Large intestine (tissue), 3 donors: Measurements from ENCODE around the gene FXYD6. TPM values are rescaled to one million over a fixed set of nuclear protein-coding genes. Genes with fewer than 3 reads are reported as not detected.

ENCODE experiments used
- DNase-seq, 2 donors: peaks; one replicate each; pipeline versions ENCODE4 v3.0.0 to v3.0.0-alpha.2; 2013
- H3K27ac ChIP-seq: one replicate; pipeline ENCODE4 v1.5.1; 2013; ENCODE audit warnings: low read length
- H3K27me3 ChIP-seq: 2 replicates; pipeline ENCODE4 v1.6.1; 2013; ENCODE audit warnings: low read length; ENCODE audit not compliant: control insufficient read depth, insufficient read depth
- H3K36me3 ChIP-seq: 2 replicates; pipeline ENCODE4 v1.6.1; 2013; ENCODE audit warnings: low read length; ENCODE audit not compliant: control insufficient read depth, insufficient read depth
- H3K4me1 ChIP-seq: one replicate; pipeline ENCODE4 v1.6.1; 2013; ENCODE audit warnings: low read length; ENCODE audit not compliant: control insufficient read depth, insufficient read depth
- H3K4me3 ChIP-seq: one replicate; pipeline ENCODE4 v1.5.1; 2013; ENCODE audit warnings: low read length
- H3K9me3 ChIP-seq: one replicate; pipeline ENCODE4 v1.6.1; 2013; ENCODE audit warnings: mild to moderate bottlenecking, low read depth, low read length, moderate library complexity; ENCODE audit not compliant: control insufficient read depth
- WGBS: methylation state at CpG from one replicate; pipeline ENCODE4 v1.1.5; 2013; ENCODE audit warnings: low lambda C conversion rate; ENCODE audit not compliant: insufficient coverage; 5-methylcytosine and 5-hydroxymethylcytosine counted together
- polyA plus RNA-seq: library from polyadenylated mRNA; unstranded; fragments of 120-200 nt; gene quantifications from one replicate; pipeline ENCODE4 v1.2.1, GENCODE V29; 2013

The FXYD6 gene
- polyA plus RNA-seq, 1 donor = 78.3 TPM

DNA sequence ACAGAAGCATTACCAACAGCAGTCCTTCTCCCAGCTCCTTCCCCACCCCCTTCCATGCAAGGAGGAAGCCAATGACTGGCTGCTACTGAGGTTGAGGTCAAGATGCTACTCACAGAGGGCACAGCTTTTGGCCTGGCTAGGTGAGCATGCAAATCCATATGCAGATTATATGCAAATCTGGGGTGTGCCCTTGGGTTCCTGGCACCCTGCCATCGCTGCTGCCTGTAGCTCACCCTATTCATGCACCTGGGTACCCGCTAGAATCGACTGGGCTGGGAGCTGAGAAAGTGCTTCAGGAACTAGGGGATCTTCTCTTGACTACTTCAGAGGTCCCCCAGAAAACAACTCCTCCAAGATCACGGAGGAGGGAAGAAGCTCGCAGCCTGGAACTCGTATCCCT, 83.5 kb downstream of the FXYD6 start:
- no peak for DNase-seq
- H3K4me3 ChIP-seq = no peak overlapping the region
- H3K9me3 ChIP-seq = peaks cover 6% of the 10 kb centered on the region
- no peak overlapping the region for H3K27ac ChIP-seq
- peaks cover 19% of the 10 kb centered on the region for H3K4me1 ChIP-seq
- no peaks in the 10 kb centered on the region for H3K36me3 ChIP-seq
- no CpG with 5 or more reads among the region's 6 CpGs for WGBS
- H3K27me3 ChIP-seq = peaks cover 47% of the 10 kb centered on the region

DNA sequence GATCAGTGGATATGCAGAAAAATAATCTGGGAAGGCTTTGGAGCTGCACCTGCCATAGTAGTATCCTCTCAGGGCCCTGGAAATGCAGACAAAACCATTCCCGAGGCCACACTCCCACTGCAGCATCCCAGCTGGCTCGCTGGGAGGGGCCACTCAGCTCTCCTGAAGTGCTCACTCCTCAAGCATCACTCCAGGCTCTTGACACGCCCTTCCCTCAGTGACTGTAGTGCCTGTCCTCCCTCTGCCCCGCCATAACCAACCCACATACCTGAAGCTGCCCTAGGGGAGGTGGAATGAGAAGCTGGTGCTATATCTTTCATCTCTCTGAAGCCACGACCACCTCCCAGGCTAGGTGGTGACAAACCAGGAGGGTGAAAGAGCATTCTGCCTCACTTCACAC, 84.2 kb downstream of the FXYD6 start:
- no CpG with 5 or more reads among the region's 5 CpGs for WGBS

DNA sequence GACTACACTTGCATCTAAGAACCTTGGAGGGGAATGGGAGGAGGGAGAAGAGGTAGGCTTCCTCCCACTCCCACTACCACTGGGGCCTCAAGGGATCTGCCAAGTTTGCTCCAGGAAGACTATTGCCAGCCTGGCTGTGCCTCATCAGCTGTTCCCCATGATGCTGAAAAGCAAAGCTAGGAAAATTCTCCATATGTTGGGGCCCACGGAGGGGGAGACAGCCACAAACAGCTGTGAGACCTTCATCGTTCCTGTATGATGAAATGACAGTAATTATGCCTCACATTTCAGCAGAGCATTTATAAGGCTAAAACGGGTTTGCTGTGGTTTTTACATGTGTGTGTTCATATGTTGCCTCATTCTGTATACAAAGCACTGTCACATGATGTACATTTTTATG, 86.2 kb downstream of the FXYD6 start:
- DNase-seq = no peak
- whole genome bisulfite sequencing = no CpG with 5 or more reads among the region's 3 CpGs
- no peak overlapping the region for H3K4me3 ChIP-seq
- no peaks in the 10 kb centered on the region for H3K9me3 ChIP-seq
- H3K4me1 ChIP-seq = peaks cover 19% of the 10 kb centered on the region
- no peak overlapping the region for H3K27ac ChIP-seq
- H3K27me3 ChIP-seq = peaks cover 29% of the 10 kb centered on the region
- no peaks in the 10 kb centered on the region for H3K36me3 ChIP-seq

More for the DNA sequence above, 84.2 kb downstream of the FXYD6 start:
- peaks cover 19% of the 10 kb centered on the region for H3K4me1 ChIP-seq
- peaks cover 6% of the 10 kb centered on the region for H3K9me3 ChIP-seq
- peaks cover 43% of the 10 kb centered on the region for H3K27me3 ChIP-seq
- no peaks in the 10 kb centered on the region for H3K36me3 ChIP-seq
- H3K27ac ChIP-seq = no peak overlapping the region
- H3K4me3 ChIP-seq = no peak overlapping the region
- DNase-seq = no peak

DNA sequence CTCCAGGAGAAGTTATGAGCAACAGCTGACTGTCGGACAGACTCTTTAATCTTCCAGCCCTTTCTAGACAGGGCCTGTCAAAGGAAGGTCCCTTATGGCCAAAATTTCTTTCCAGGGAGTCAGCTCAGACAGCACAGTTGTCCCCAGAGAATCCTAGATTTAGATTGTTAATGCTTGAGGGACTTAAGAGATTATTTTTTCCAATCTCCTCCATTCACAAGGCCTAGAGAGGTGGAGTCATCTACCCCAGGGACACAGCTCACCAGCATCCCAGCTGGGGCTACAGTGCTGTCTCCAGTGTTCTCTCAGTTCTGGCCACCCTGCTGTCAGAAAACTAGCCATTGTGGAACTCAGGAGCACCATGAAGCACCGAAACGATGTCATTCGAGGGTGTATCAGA, 87.2 kb downstream of the FXYD6 start:
- Histone ChIP-seq H3K4me3 (no peak overlapping the region), H3K9me3 (no peaks in the 10 kb centered on the region), H3K36me3 (no peaks in the 10 kb centered on the region), H3K27ac (no peak overlapping the region), H3K4me1 (peaks cover 14% of the 10 kb centered on the region), H3K27me3 (peaks cover 18% of the 10 kb centered on the region)
- DNase-seq = no peak
- WGBS = no CpG with 5 or more reads among the region's 4 CpGs

Other genes starting within 250 kb of the FXYD6 start
- 1.6 TPM for gene DSCAML1, start 79.4 kb downstream of the FXYD6 start, polyA plus RNA-seq
- 4.4 TPM for gene FXYD2, start 51.9 kb downstream of the FXYD6 start, polyA plus RNA-seq
- 3.6 TPM for gene TMPRSS13, start 52.7 kb upstream of the FXYD6 start, polyA plus RNA-seq
- 8.6 TPM for gene IL10RA, start 109.7 kb upstream of the FXYD6 start, polyA plus RNA-seq
- gene TMPRSS4, start 200.4 kb upstream of the FXYD6 start, polyA plus RNA-seq = 62.6 TPM
- gene SMIM35, start 210.3 kb upstream of the FXYD6 start, polyA plus RNA-seq = 0.46 TPM